GM10847 (cell line): Measurements from ENCODE around the gene PERM1.
A peak's percentile ranks its signal among the peaks of the same experiment; 100 is the strongest.

Experiments used
- POLR2A ChIP-seq: IDR thresholded peaks from 2 replicates; pipeline ENCODE4 v1.6.1; 2011; ENCODE audit not compliant: insufficient read length; ENCODE audit errors: extremely low read depth

Gene PERM1

DNA sequence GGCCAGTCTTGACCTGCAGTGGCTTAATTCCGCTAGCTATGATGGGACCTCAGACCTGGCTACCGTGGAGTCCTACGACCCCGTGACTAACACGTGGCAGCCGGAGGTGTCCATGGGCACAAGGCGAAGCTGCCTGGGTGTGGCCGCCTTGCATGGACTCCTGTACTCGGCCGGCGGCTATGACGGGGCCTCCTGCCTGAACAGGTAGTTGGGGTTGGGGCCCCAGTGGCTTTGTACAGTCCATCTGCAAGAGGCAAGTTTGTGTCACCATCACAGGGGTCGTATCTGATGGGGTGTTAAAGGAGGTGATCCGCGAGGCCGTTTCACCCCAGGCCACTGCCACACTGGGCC is 18.6 kb downstream of the PERM1 start:
- TF ChIP-seq POLR2A, result no peak

DNA sequence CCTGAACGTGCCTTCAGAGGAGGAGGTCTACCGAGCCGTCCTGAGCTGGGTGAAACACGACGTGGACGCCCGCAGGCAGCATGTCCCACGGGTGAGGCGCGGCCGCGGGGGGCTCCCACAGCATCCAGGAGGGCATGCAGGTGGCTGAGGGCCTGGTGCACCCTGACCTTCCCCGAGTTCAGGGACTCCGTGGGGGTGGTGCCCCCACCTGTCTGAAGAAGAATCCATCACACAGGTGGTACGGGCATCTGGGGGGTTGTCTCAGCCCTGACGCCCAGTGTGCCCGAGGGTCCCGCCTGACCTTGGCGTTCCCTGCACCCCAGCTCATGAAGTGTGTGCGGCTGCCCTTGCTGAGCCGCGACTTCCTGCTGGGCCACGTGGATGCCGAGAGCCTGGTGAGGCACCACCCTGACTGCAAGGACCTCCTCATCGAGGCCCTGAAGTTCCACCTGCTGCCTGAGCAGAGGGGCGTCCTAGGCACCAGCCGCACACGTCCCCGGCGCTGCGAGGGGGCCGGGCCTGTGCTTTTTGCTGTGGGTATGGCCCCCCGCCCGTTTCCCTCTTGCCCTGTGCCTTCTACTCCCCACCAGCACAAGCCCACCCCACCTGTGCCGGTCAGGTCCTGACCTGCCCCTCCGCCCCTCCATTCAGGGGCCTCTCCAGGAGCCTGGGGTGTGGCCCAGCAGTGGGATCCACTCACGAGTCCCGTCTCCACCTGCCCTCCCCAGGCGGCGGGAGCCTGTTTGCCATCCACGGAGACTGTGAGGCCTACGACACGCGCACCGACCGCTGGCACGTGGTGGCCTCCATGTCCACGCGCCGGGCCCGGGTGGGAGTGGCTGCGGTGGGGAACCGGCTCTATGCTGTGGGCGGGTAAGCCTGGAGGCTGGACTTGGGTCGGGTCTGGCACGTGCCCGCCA is 19.3 kb downstream of the PERM1 start:
- no peak for TF ChIP-seq POLR2A

DNA sequence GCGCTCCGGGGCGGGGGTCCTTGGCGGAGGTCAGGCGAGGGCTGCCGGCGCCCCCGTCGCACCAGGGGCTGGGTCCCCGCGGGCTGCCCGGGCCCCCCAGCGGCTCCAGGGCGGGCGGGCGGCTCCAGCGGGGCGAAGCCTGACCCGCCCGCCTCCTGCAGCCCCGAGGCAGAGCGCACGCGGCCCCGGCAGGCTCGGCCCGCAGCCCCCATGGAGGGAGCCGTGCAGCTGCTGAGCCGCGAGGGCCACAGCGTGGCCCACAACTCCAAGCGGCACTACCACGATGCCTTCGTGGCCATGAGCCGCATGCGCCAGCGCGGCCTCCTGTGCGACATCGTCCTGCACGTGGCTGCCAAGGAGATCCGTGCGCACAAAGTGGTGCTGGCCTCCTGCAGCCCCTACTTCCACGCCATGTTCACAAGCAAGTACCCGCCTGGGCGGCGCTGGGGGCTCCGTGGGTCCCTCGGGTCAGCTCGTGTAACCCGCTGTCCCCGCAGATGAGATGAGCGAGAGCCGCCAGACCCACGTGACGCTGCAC is 20.7 kb downstream of the PERM1 start:
- TF ChIP-seq POLR2A, result no peak

DNA sequence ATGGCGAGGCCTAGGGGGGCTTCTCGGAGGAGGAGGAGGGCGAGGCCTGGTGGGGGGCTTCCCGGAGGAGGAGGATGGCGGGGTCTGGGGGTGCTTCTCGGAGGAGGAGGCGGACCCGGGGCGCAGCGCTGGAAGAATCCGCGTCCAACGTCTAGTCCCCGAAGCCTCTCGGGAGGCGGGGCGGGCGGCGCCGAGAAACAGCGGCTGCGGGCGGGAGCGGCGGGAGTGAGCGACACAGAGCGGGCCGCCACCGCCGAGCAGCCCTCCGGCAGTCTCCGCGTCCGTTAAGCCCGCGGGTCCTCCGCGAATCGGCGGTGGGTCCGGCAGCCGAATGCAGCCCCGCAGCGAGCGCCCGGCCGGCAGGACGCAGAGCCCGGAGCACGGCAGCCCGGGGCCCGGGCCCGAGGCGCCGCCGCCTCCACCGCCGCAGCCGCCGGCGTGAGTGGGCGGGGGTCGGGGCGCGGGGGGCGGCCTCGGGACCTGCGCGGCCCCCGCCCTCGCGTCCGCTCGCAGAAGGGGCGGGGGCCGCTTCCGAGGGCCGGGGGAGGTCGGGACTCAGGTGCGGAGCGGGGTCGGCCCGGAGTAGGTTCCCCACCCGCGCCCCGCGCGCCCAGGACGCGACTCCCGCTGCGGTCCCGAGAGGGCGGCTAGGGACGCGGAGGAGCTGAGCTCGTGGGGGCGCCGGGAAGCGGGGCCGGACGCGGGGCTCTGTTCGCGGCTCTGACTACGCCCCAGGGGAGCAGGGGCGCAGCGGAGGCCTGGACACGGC is 21.3 kb downstream of the PERM1 start, which contains the start of gene KLHL17:
TSS of gene KLHL17 (plus strand) at position 222 of the 769 bp plus-strand sequence. CDS start at position 332, 110 bp downstream.
- peak; percentile 24 for TF ChIP-seq POLR2A

DNA sequence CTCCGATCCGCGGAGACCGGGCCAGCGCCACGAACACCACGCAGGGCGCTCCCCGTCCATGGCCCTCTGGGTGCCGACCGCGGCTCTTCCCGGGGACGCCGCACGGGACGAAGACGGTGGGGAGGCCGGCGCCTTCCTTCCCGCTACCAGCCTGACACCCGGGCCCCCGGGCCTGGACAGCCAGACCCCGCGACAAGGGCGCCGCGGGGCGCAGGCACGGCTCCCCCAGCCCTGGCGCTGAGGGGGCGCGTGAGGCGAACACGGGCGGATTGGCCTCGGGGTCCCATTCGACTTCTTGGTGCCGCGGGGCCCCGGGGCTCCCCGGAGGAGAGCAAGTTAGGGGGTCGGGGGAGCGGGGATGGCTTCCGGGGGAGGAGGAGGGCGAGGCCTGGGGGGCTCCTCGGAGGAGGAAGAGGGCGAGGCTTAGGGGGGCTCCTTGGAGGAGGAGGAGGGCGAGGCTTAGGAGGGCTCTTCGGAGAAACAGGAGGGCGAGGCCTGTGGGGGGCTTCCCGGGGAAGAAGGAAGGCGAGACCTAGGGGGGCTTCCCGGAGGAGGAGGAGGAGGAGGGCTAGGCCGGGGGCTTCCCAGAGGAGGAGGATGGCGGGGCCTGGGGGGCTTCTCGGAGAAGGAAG is 22.0 kb downstream of the PERM1 start:
- TF ChIP-seq POLR2A, result no peak

DNA sequence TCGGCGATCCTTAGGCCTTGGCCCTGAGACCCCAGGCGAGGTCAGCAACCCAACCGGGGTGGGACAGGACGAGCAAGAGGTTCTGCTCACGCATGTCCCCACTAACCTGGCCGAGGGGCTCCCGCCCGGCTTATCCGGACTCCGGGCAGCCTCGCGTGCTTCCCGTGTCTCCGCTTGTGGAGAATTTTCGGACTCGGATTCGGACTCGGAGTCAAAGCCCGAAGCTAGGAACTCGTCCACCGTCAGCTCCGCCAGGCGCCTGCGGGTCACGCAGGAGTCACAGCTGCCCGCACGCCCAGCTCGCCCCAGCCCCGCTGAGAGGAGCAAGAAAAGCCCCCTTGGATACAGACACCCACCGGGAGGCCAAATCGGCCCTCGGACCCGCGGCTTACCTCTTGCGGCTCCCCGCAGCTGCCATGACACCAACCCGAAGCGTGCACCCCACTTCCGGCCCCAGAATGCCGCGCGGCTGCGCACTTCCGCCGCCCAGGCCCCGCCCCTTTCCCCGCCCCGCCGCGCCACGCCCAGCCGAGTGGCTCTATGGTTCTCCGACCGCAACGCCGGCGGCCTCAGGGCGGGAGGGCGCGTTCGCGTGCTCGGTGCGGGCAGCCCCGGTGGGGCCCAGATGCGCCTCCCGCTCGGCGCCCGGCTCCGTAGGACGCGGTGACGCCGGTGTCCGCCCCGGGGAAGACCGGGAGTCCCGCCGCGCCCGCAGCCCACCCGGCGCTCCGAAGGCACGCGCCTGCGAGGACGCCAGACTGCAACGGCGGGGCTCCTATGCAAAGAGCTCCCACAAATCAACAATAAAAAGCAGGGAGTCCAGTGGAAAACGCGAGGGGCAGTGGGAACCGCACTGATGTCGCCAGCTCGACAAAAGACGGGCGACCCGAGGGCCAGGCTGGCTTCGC is 22.8 kb downstream of the PERM1 start, which contains the start of gene NOC2L:
TSS of gene NOC2L (minus strand) at position 434 of the 908 bp plus-strand sequence. CDS start at position 418, 16 bp downstream.
- TF ChIP-seq POLR2A, result peak; percentile 70

DNA sequence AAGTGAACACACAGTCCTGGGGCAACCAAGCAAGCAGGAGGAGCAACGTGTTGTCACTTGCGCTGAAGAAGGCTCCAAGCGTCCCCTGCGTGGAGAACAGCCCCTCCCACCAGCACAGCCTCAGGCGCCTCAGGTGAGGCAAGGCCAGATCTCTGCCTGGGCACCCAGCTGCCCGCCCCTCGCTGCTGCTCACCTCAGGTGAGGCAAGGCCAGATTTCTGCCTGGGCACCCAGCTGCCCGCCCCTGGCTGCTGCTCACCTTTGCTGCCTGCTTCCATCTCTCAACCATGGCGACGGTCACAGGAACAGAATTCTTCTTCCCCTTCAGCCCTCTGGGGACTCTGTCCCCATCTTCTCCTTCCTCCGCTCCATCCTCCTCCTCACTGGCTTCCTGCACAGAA is 25.3 kb downstream of the PERM1 start:
- TF ChIP-seq POLR2A, result no peak

DNA sequence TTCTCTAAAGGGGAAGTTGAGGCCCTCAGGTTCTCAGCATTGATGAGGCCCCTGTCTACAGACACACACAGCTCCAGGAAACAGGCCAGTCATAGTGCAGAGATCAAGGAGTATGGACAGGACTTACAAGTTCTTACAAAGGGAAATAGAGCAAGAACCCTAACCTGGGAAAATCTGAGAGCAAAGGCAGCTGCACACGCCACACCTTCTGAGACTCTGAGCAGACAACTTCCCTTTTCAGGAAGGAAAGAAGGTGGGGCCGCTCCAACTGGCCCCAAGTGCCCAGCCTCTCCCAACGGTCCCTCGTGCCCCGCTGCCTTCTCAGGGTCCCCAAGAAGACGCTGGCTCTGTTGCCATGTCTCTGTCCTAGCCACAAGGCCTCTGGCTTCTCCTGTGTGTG is 26.4 kb downstream of the PERM1 start:
- TF ChIP-seq POLR2A, result no peak

DNA sequence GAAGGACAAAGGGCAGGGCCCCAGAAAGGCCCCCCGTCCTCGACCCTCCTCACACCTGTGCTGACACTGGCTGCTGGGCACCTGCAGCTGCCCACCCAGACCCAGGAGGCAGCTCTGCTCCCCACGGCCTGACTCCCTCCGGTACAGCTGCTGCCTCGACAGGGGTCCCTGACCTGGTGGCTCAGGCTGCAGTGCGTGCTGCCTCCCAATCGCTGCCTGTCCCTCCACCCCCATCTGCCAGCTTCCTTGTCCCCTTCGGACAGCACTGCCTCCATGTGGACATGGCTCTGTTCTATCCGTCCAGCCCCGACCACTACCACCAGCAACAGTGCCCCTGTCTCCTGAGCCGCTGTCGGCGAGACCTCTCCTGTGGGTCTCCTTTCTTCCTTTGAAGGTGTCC is 27.0 kb downstream of the PERM1 start:
- TF ChIP-seq POLR2A, result no peak

DNA sequence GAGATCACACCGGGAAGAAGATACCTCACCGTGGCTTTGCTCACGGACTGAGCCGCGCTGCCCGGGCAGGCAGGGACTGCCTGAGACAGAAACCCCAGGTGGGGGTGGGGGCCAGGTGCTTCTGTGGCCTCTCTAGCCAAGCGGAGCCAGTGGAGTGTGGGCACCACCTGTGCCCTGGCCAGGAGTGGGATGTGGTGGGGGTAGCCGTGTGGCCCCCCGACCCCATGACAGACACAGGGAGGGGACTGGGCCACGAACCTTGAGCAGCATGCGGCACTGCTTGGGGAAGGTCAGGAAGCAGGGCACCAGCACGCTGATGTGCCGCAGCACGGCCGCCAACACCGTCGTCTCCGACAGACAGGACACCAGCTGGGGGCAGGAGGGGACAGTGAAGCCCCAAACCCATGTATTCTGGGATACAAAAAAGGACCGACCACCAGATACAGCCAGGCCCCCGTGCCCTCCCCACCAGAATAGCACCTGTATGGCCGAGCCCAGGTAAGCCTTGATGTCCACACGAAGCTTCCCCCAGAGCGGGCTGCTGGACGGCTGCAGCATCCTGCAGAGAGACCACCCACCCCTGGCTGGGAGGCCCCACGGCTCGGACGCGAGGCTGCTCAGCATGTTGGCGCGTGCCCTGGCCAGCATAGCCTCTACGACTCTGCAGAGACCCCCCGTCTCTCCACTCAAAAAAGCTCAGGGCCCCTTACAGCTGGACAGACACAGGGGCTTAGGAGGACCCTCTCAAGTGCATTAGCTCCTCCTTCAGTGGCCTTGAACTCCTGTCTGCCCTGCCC is 28.2 kb downstream of the PERM1 start:
- TF ChIP-seq POLR2A, result no peak

DNA sequence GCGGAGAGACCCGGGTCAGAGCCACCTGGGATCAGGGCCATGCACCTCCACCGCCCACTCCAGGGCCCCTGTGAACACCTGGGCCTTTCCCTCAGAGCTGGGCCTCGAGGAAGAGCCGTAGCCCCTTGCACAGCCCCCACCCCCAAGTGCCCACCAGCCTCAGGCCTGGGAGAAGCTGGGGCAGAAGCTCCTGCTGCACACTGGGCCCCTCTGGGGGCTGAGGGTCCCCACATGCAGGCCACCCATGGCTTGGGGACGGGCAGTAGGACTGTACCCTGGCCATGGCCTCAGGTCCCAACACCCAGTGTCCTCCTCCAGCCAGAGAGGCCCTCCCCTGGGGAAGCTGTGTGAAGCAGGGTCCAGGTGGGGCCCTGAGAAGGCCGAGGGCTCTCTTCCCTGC is 29.3 kb downstream of the PERM1 start:
- TF ChIP-seq POLR2A, result no peak

DNA sequence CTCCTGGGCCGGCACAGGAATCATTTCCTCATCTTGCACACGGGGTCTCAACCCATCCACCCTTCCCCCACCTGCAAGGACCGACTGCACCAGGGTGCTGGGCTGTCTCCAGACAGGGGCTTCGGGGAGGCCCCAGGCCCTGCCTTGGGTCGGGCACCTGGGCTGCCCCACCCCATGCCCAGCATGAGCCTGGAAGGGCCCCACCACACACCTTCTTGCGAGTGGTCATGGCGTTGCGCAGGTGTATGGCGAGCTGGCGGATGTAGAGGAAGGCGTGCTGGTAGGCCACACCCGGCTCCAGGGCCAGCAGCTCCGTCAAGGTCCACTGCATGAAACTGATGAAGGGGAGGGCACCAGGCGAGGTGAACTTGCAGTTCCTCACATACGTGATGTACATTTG is 29.7 kb downstream of the PERM1 start:
- TF ChIP-seq POLR2A, result no peak

DNA sequence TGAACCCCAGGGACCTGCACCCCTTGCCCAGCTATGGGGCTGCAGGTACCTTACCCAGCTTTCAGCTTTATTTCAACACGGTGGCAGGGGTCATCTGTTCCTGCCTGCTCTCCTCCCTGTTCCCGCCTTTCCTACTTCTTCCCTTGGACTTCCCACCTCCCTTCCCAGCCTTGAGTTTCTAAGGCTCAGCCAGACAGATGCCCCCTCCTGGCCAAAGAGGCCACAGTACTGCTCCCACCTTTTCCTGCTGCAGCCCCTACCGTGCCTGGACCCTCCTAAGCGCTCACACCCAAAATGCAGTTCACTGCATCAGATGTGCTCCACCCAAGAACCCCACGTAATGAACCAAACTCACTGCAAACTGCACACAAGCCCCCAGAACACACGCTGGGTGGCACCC is 30.5 kb downstream of the PERM1 start:
- TF ChIP-seq POLR2A, result no peak
